ENCODE measurements around the gene FRAS1. TPM values are rescaled to one million over a fixed set of nuclear protein-coding genes. Genes with fewer than 3 reads are reported as not detected.

Gene FRAS1
- polyA plus RNA-seq, 2 of the 4 experiments (the other 2 are of a cell fraction), result 2.3 to 5.8 TPM

DNA sequence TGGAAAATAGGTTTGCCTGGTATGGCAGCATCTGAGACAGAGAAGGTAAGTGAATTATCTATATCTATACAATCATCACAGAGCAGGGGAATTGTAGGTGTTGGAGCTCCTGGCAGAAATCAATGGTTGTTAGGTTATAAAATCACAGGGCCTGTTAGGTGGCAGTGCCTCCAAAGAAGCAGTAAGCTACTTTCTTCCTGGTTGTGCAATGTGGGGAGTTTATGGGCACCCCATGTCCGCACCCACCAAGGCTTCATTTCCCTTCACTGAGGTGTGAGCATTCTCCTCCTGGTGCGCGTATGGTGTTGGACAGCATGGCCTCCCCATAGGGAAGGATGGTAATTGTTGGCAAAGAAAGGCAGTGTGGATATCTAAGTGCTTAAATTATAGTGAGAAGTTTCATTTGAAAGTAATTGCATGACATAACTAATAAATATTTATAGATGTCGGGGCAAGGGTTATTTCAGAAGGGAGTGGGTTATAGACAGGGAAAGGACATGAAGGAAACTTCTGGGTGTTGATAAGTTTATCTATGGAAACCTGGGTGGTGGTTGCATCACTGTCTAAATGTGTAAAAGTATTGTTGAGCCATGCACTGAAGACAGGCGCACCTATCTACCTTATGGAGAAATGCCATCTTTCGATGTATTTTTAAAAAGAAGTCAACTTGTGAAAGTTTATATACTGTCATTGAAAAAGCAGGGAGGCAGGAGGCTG is 153.7 kb downstream of the FRAS1 start:
- CTCF ChIA-PET, result no interaction called here
- FAIRE-seq, result no peak

DNA sequence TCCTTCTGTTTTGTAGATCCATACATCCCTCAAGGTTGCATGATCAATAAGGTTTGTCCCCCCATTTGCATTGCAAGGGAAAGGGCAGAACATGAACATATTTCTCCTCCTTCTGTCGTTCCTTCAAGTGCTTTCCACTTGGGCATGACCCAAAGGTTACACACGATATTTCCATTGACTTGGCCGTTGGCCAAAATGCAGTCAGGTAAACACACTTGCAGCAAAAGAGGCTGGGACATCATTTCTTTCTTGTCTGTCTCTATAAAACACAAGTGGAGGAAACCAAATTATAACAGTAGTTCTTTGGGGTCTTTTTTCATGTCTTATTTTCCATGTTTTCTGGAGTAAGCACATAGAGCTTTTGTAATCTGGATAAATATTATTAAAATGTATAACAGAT is 156.1 kb downstream of the FRAS1 start:
- Histone ChIP-seq H3K4me2 (no peak overlapping the region), H3K9me3 (no peaks in the 10 kb centered on the region), H3K4me3 (no peak overlapping the region), H3K27ac (no peak overlapping the region), H3K4me1 (no peaks in the 10 kb centered on the region)
- TF ChIP-seq, protein P1, sequence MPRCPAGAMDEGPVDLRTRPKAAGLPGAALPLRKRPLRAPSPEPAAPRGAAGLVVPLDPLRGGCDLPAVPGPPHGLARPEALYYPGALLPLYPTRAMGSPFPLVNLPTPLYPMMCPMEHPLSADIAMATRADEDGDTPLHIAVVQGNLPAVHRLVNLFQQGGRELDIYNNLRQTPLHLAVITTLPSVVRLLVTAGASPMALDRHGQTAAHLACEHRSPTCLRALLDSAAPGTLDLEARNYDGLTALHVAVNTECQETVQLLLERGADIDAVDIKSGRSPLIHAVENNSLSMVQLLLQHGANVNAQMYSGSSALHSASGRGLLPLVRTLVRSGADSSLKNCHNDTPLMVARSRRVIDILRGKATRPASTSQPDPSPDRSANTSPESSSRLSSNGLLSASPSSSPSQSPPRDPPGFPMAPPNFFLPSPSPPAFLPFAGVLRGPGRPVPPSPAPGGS (IDR thresholded peaks at IDR 0.05), result no peak
- TF ChIP-seq PHF8 (IDR thresholded peaks at IDR 0.05; ENCODE audit: borderline replicate concordance, low read depth) (no peak), RNF2 (IDR thresholded peaks at IDR 0.05; ENCODE audit: borderline replicate concordance, low read depth) (no peak), POLR2AphosphoS2 (conservative IDR thresholded peaks at IDR 0.05; ENCODE audit: low read length) (no peak), RCOR1 (IDR thresholded peaks at IDR 0.05; ENCODE audit: low read depth, low read length) (no peak)
- TF ChIP-seq, protein P2, sequence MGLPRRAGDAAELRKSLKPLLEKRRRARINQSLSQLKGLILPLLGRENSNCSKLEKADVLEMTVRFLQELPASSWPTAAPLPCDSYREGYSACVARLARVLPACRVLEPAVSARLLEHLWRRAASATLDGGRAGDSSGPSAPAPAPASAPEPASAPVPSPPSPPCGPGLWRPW (IDR thresholded peaks at IDR 0.05), result no peak
- TF ChIP-seq, protein P3, sequence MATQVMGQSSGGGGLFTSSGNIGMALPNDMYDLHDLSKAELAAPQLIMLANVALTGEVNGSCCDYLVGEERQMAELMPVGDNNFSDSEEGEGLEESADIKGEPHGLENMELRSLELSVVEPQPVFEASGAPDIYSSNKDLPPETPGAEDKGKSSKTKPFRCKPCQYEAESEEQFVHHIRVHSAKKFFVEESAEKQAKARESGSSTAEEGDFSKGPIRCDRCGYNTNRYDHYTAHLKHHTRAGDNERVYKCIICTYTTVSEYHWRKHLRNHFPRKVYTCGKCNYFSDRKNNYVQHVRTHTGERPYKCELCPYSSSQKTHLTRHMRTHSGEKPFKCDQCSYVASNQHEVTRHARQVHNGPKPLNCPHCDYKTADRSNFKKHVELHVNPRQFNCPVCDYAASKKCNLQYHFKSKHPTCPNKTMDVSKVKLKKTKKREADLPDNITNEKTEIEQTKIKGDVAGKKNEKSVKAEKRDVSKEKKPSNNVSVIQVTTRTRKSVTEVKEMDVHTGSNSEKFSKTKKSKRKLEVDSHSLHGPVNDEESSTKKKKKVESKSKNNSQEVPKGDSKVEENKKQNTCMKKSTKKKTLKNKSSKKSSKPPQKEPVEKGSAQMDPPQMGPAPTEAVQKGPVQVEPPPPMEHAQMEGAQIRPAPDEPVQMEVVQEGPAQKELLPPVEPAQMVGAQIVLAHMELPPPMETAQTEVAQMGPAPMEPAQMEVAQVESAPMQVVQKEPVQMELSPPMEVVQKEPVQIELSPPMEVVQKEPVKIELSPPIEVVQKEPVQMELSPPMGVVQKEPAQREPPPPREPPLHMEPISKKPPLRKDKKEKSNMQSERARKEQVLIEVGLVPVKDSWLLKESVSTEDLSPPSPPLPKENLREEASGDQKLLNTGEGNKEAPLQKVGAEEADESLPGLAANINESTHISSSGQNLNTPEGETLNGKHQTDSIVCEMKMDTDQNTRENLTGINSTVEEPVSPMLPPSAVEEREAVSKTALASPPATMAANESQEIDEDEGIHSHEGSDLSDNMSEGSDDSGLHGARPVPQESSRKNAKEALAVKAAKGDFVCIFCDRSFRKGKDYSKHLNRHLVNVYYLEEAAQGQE (IDR thresholded peaks at IDR 0.05), result no peak
- POLR2A ChIA-PET, result no interaction called here
- WGBS (ENCODE audit: missing lambda C conversion rate), result 14% methylated on average over 3 of the region's 3 CpGs
- ATAC-seq, result no peak
- CTCF ChIA-PET, result no interaction called here
- no peak for DNase-seq (ENCODE audit: low read depth in 1 of 2, low spot score in 1 of 2)
- FAIRE-seq, result no peak

More for the DNA sequence above, 153.7 kb downstream of the FRAS1 start:
- H3K4me1 ChIP-seq, result no peaks in the 10 kb centered on the region
- ATAC-seq (no peak), DNase-seq (ENCODE audit: low read depth in 1 of 2, low spot score in 1 of 2) (no peak)
- H3K9me3 ChIP-seq, result no peaks in the 10 kb centered on the region
- POLR2A ChIA-PET, result no interaction called here
- TF ChIP-seq EHMT2 (IDR thresholded peaks at IDR 0.05; ENCODE audit: low read depth) (no peak), ZSCAN20 (CRISPR knock-in tag; IDR thresholded peaks at IDR 0.05) (no peak), ZC3H11A (IDR thresholded peaks at IDR 0.05) (no peak)
- TF ChIP-seq, protein P4, sequence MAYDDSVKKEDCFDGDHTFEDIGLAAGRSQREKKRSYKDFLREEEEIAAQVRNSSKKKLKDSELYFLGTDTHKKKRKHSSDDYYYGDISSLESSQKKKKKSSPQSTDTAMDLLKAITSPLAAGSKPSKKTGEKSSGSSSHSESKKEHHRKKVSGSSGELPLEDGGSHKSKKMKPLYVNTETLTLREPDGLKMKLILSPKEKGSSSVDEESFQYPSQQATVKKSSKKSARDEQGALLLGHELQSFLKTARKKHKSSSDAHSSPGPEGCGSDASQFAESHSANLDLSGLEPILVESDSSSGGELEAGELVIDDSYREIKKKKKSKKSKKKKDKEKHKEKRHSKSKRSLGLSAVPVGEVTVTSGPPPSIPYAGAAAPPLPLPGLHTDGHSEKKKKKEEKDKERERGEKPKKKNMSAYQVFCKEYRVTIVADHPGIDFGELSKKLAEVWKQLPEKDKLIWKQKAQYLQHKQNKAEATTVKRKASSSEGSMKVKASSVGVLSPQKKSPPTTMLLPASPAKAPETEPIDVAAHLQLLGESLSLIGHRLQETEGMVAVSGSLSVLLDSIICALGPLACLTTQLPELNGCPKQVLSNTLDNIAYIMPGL (CRISPR knock-in tag; IDR thresholded peaks at IDR 0.05; ENCODE audit: borderline replicate concordance), result no peak
- WGBS (ENCODE audit: missing lambda C conversion rate), result 71% methylated on average over 6 of the region's 6 CpGs
- no peak overlapping the region for H3K27ac ChIP-seq
- H3K4me3 ChIP-seq, result no peak overlapping the region
- no peak overlapping the region for H3K4me2 ChIP-seq

DNA sequence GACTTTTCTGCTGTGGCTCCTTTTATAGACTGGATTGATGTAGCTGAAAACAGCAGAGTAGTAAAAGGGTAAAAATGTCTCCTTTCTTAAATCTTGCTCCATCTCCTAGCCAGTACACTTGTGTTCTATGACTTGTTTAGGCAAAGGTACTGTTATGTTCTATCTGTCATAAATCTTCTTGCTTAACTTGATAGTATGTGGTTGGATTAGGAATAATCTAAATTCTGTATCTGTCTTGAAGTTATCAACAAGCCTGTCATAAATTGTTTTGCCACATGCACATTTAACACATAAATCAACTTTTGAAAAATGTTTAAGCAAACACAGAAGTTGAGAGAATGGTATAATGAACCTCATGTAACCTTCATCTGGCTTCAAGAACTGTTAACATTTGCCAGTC is 157.0 kb downstream of the FRAS1 start:
- Histone ChIP-seq H3K9me3 (no peaks in the 10 kb centered on the region), H3K4me2 (no peak overlapping the region), H3K4me1 (no peaks in the 10 kb centered on the region), H3K4me3 (no peak overlapping the region), H3K27ac (no peak overlapping the region)
- ATAC-seq (no peak), DNase-seq (ENCODE audit: low read depth in 1 of 2, low spot score in 1 of 2) (no peak), FAIRE-seq (peak; percentile 28)
- ChIA-PET POLR2A (no interaction called here), CTCF (no interaction called here)
- TF ChIP-seq CBX2 (IDR thresholded peaks at IDR 0.05; ENCODE audit: borderline replicate concordance, low read depth), result no peak
